ENCODE measurements around the gene NFIB. TPM values are rescaled to one million over a fixed set of nuclear protein-coding genes. Genes with fewer than 3 reads are reported as not detected.

Gene NFIB
- total RNA-seq, 1 experiment from 2014 or later: 18.6 TPM

DNA sequence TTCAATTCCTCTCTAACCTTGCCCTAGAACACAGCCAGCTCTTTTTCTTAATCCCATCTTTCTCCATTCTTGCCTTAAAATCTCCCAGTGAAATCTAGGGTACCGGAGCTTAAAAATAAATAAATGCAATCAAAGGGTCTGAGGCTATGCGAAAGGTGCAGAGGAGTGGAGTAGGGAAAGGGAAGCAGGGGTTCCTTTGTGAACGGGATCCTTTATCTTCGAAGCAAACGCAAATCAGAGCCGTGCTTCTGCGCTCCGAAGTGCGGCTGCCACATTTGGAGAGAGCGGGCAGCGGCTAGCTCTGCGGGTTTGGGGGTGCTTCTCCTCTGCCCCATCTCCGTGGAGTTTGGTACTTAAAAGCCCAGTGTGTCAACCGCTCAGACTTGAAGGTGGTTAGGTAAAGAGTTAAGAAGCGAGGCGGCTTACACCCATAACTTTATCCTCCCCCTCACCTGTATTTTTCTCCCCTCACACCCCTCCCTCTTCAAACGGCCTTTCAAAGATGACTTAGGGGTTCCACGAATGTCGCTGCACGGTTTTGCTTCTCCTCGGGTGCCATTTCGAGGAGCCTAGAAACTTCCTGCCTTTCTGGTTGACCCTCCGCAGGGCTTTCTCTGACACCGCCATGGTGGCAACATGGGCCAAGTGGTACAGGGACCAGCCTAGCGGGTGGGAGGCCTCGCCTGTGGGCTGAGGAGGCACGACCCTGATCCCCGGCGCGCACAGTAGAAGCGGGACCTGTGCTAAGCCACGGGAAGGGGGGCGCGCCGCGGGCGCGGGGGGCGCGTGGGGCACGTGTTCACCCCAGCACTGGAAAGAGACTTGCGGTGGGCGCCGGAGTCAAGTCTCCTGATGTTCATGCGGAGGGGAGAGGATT lies 31.7 kb upstream of the NFIB start:
- H3K27me3 ChIP-seq (ENCODE audit: low read length): no peaks in the 10 kb centered on the region
- DNase-seq: no peak
- POLR2A ChIA-PET (ENCODE audit: unreplicated experiment): no interaction called here
- no peak overlapping the region for H2AFZ ChIP-seq (ENCODE audit: low read length)
- no peak for ATAC-seq
- H3K4me3 ChIP-seq (ENCODE audit: low read length): no peak overlapping the region
- H3K27ac ChIP-seq (ENCODE audit: low read length): no peak overlapping the region
- intact Hi-C loops (cut with micrococcal nuclease): no loop called here
- no peaks in the 10 kb centered on the region for H3F3A ChIP-seq (ENCODE audit: low read length, unreplicated experiment)
- no peaks in the 10 kb centered on the region for H4K20me1 ChIP-seq (ENCODE audit: low read length)
- no peaks in the 10 kb centered on the region for H3K36me3 ChIP-seq (ENCODE audit: low read depth, low read length)
- TF ChIP-seq EZH2phosphoT487 (IDR thresholded peaks at IDR 0.05; ENCODE audit: borderline replicate concordance, low read length): no peak
- TF ChIP-seq, protein P1, sequence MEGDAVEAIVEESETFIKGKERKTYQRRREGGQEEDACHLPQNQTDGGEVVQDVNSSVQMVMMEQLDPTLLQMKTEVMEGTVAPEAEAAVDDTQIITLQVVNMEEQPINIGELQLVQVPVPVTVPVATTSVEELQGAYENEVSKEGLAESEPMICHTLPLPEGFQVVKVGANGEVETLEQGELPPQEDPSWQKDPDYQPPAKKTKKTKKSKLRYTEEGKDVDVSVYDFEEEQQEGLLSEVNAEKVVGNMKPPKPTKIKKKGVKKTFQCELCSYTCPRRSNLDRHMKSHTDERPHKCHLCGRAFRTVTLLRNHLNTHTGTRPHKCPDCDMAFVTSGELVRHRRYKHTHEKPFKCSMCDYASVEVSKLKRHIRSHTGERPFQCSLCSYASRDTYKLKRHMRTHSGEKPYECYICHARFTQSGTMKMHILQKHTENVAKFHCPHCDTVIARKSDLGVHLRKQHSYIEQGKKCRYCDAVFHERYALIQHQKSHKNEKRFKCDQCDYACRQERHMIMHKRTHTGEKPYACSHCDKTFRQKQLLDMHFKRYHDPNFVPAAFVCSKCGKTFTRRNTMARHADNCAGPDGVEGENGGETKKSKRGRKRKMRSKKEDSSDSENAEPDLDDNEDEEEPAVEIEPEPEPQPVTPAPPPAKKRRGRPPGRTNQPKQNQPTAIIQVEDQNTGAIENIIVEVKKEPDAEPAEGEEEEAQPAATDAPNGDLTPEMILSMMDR (conservative IDR thresholded peaks at IDR 0.05; ENCODE audit: low read depth, low read length): no peak
- TF ChIP-seq EZH2 (IDR thresholded peaks at IDR 0.05; ENCODE audit: low read length, unreplicated experiment): no peak
- H3K4me2 ChIP-seq (ENCODE audit: low read length): no peak overlapping the region
- no peak overlapping the region for H3K9ac ChIP-seq (ENCODE audit: low read length)
- CTCF ChIA-PET: no interaction called here
- no peaks in the 10 kb centered on the region for H3K9me2 ChIP-seq (replicated peaks; ENCODE audit: low read length)
- BruUV-seq (replicated peaks): no TSS peak
- peaks cover 3% of the 10 kb centered on the region; the same call in 1 of the 2 replicates for H3K4me1 ChIP-seq (ENCODE audit: insufficient read depth, low read length)
- H3K79me2 ChIP-seq (ENCODE audit: low read length): no peaks in the 10 kb centered on the region
- H3K9me3 ChIP-seq (ENCODE audit: low read length): no peaks in the 10 kb centered on the region

DNA sequence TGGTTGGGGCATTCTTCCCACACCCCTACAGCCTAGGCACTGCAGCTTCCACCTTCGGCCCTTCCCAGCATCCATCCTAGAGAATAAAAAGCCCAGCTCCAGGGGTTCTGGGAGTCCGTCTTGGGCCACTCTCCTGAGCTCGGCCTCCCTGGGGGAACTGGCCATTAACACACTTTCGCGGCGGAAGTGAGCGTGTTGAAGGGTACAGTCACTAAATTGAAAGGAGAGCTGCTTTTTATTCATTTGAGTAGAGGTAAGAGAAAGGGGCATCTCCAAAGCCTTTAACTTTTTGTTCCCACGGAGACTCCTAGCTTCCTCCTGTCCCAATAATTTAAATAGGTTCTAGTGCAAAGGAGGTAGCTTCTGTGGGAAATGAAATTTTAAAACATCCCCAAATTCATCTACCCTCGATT lies 31.0 kb upstream of the NFIB start:
- no peak for ATAC-seq
- no peaks in the 10 kb centered on the region for H3K79me2 ChIP-seq (ENCODE audit: low read length)
- no peaks in the 10 kb centered on the region for H3K27me3 ChIP-seq (ENCODE audit: low read length)
- CTCF ChIA-PET: no interaction called here
- POLR2A ChIA-PET (ENCODE audit: unreplicated experiment): no interaction called here
- TF ChIP-seq EZH2phosphoT487 (IDR thresholded peaks at IDR 0.05; ENCODE audit: borderline replicate concordance, low read length): no peak
- no peak for TF ChIP-seq EZH2 (IDR thresholded peaks at IDR 0.05; ENCODE audit: low read length, unreplicated experiment)
- TF ChIP-seq, protein P1 (conservative IDR thresholded peaks at IDR 0.05; ENCODE audit: low read depth, low read length): no peak
- no peak overlapping the region for H2AFZ ChIP-seq (ENCODE audit: low read length)
- peaks cover 3% of the 10 kb centered on the region; the same call in 1 of the 2 replicates for H3K4me1 ChIP-seq (ENCODE audit: insufficient read depth, low read length)
- H3K9me3 ChIP-seq (ENCODE audit: low read length): no peaks in the 10 kb centered on the region
- no peak overlapping the region for H3K9ac ChIP-seq (ENCODE audit: low read length)
- no peaks in the 10 kb centered on the region for H3K9me2 ChIP-seq (replicated peaks; ENCODE audit: low read length)
- H3F3A ChIP-seq (ENCODE audit: low read length, unreplicated experiment): no peaks in the 10 kb centered on the region
- no peaks in the 10 kb centered on the region for H4K20me1 ChIP-seq (ENCODE audit: low read length)
- no peaks in the 10 kb centered on the region for H3K36me3 ChIP-seq (ENCODE audit: low read depth, low read length)
- intact Hi-C loops (cut with micrococcal nuclease): no loop called here
- H3K4me2 ChIP-seq (ENCODE audit: low read length): no peak overlapping the region
- no TSS peak for BruUV-seq (replicated peaks)
- DNase-seq: no peak
- H3K27ac ChIP-seq (ENCODE audit: low read length): no peak overlapping the region
- no peak overlapping the region for H3K4me3 ChIP-seq (ENCODE audit: low read length)

DNA sequence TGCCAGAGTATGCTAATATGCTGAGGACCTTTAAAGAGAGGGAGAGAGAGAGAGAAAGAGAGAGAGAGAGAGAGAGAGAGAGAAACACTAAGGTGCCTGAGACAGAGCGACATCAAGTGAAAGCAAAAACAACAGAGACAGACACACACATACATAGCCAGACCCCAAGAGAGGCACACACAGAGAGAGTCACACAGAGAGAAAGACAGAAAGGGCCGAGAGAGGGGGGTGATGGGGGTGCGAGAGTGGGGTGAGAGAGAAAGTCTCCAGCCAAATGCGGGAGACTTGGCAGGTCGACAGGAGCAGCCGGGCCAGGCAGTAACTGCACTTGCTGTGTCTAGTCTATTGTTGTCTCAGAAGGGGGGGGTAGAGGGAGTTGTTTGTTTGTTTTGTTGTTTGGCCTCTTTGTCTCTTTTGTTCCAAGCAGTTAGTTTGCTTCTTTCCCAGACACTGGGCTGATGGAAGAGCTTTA lies 30.1 kb upstream of the NFIB start:
- POLR2A ChIA-PET (ENCODE audit: unreplicated experiment): no interaction called here
- CTCF ChIA-PET: no interaction called here
- Histone ChIP-seq H2AFZ (ENCODE audit: low read length) (no peak overlapping the region), H3K4me1 (ENCODE audit: insufficient read depth, low read length) (peaks cover 3% of the 10 kb centered on the region; the same call in 1 of the 2 replicates), H3K27me3 (ENCODE audit: low read length) (no peaks in the 10 kb centered on the region), H3K27ac (ENCODE audit: low read length) (no peak overlapping the region), H3K9me3 (ENCODE audit: low read length) (no peaks in the 10 kb centered on the region), H3K4me2 (ENCODE audit: low read length) (no peak overlapping the region), H3F3A (ENCODE audit: low read length, unreplicated experiment) (no peaks in the 10 kb centered on the region), H3K36me3 (ENCODE audit: low read depth, low read length) (no peaks in the 10 kb centered on the region), H3K79me2 (ENCODE audit: low read length) (no peaks in the 10 kb centered on the region), H3K9me2 (replicated peaks; ENCODE audit: low read length) (no peaks in the 10 kb centered on the region), H3K9ac (ENCODE audit: low read length) (no peak overlapping the region), H3K4me3 (ENCODE audit: low read length) (no peak overlapping the region), H4K20me1 (ENCODE audit: low read length) (no peaks in the 10 kb centered on the region)
- BruUV-seq (replicated peaks): no TSS peak
- ATAC-seq (no peak), DNase-seq (no peak)
- intact Hi-C loops (cut with micrococcal nuclease): no loop called here
- TF ChIP-seq EZH2phosphoT487 (IDR thresholded peaks at IDR 0.05; ENCODE audit: borderline replicate concordance, low read length) (no peak), EZH2 (IDR thresholded peaks at IDR 0.05; ENCODE audit: low read length, unreplicated experiment) (no peak)
- TF ChIP-seq, protein P1 (conservative IDR thresholded peaks at IDR 0.05; ENCODE audit: low read depth, low read length): no peak

Data from PC-3 (cell line).